ENCODE results near the gene MT1G. TPM values are rescaled to one million over a fixed set of nuclear protein-coding genes. Genes with fewer than 3 reads are reported as not detected.

Gene MT1G
- total RNA-seq, 2 experiments from 2014 or later = not detected

DNA sequence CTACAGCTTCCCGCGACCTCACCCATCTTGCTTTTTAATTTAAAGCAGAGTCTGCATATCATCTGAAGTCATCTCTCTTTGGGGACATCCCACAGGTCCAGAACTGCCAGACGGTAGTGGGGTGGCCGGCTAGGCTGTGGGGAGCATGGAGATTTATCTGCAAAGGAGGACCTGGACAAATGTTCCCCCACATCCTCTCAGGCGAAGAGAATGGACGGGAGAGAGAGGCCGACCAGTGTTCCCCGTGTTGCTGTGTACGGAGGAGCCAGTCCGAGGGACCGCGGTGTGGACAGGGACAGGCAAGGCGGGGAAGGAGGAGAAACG is 36.1 kb downstream of the MT1G start:
- TF ChIP-seq EZH2phosphoT487 (IDR thresholded peaks at IDR 0.05; ENCODE audit: borderline replicate concordance, low read depth, low read length) (no peak), CTCF (conservative IDR thresholded peaks at IDR 0.05; ENCODE audit: low read length) (no peak)
- no peak overlapping the region for H2AFZ ChIP-seq (ENCODE audit: low read length)
- no peak overlapping the region for H3K27ac ChIP-seq (ENCODE audit: low read depth, low read length, poor library complexity, severe bottlenecking)
- no peaks in the 10 kb centered on the region for H3K36me3 ChIP-seq (ENCODE audit: insufficient read depth, low read length)
- CTCF ChIA-PET (ENCODE audit: unreplicated experiment) = no interaction called here
- no TSS peak for BruUV-seq (replicated peaks)
- H3K4me3 ChIP-seq (ENCODE audit: low read depth, low read length, poor library complexity, severe bottlenecking) = no peak overlapping the region
- intact Hi-C loops (cut with micrococcal nuclease; ENCODE audit: unreplicated experiment) = no loop called here
- POLR2A ChIA-PET = interaction anchor here (0.6 kb wide), 1 partner anchor 510 kb away, joined by 3 read pairs; no protein-coding TSS in a partner anchor
- no peaks in the 10 kb centered on the region for H3K9me2 ChIP-seq (ENCODE audit: insufficient read depth, low read length)
- peaks cover 9% of the 10 kb centered on the region for H3K4me1 ChIP-seq (ENCODE audit: insufficient read depth, low read length, poor library complexity, severe bottlenecking)
- no peaks in the 10 kb centered on the region for H4K20me1 ChIP-seq (ENCODE audit: insufficient read depth, low read length)
- no peaks in the 10 kb centered on the region for H3K9me3 ChIP-seq (ENCODE audit: low read length)
- no peak for DNase-seq (ENCODE audit: low spot score)
- no peaks in the 10 kb centered on the region for H3K79me2 ChIP-seq (ENCODE audit: insufficient read depth, low read depth, low read length)
- H3K4me2 ChIP-seq (ENCODE audit: low read length) = no peak overlapping the region

DNA sequence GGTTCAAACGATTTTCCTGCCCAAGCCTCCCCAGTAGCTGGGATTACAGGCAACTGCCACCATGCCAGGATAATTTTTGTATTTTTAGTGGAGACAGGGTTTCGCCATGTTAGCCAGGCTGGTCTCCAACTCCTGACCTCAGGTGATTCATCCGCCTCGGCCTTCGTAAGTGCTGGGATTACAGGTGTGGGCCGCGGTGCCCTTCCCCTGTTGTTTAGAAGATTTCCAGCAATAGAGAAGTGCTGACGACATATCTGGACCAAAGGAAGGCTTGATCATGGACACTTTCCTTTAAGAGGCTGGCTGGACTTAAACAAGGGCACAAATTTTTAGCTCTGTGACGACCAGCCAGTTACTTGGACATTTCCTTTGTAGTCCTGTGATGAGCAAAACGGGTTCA is 36.7 kb downstream of the MT1G start:
- BruUV-seq (replicated peaks) = no TSS peak
- no peaks in the 10 kb centered on the region for H3K79me2 ChIP-seq (ENCODE audit: insufficient read depth, low read depth, low read length)
- H3K9me3 ChIP-seq (ENCODE audit: low read length) = no peaks in the 10 kb centered on the region
- no peak for DNase-seq (ENCODE audit: low spot score)
- no peaks in the 10 kb centered on the region for H4K20me1 ChIP-seq (ENCODE audit: insufficient read depth, low read length)
- TF ChIP-seq CTCF (conservative IDR thresholded peaks at IDR 0.05; ENCODE audit: low read length) (no peak), EZH2phosphoT487 (IDR thresholded peaks at IDR 0.05; ENCODE audit: borderline replicate concordance, low read depth, low read length) (no peak)
- no peaks in the 10 kb centered on the region for H3K36me3 ChIP-seq (ENCODE audit: insufficient read depth, low read length)
- H3K27ac ChIP-seq (ENCODE audit: low read depth, low read length, poor library complexity, severe bottlenecking) = no peak overlapping the region
- H3K4me3 ChIP-seq (ENCODE audit: low read depth, low read length, poor library complexity, severe bottlenecking) = no peak overlapping the region
- H3K4me2 ChIP-seq (ENCODE audit: low read length) = no peak overlapping the region
- H3K4me1 ChIP-seq (ENCODE audit: insufficient read depth, low read length, poor library complexity, severe bottlenecking) = peaks cover 9% of the 10 kb centered on the region
- no peaks in the 10 kb centered on the region for H3K9me2 ChIP-seq (ENCODE audit: insufficient read depth, low read length)
- intact Hi-C loops (cut with micrococcal nuclease; ENCODE audit: unreplicated experiment) = no loop called here
- POLR2A ChIA-PET = interaction anchor here (0.6 kb wide), 1 partner anchor 511 kb away, joined by 3 read pairs; no protein-coding TSS in a partner anchor
- H2AFZ ChIP-seq (ENCODE audit: low read length) = no peak overlapping the region
- CTCF ChIA-PET (ENCODE audit: unreplicated experiment) = no interaction called here

DNA sequence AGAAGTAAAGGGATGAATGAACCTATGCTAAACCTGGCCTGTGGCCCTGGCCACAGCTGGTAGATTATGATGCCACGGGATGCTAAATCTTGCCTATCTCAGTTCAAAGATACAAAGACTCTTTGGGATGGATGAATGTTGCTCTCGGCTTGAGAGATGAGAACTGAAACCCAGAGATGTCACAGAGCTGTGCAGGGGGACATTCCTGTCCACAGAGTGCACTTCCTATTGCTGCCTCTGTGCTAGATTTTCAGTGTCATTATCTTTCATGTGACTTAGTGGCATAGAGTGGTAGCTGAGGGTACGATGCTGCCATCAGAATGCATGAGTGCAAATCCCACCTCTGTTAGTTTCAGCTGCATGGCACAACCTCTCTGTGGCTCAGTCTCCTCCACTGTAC is 37.7 kb downstream of the MT1G start:
- Histone ChIP-seq H2AFZ (ENCODE audit: low read length) (no peak overlapping the region), H3K4me3 (ENCODE audit: low read depth, low read length, poor library complexity, severe bottlenecking) (no peak overlapping the region), H3K4me2 (ENCODE audit: low read length) (peak overlapping the region; percentile 13; the same call in 1 of the 2 replicates), H3K36me3 (ENCODE audit: insufficient read depth, low read length) (no peaks in the 10 kb centered on the region), H3K27ac (ENCODE audit: low read depth, low read length, poor library complexity, severe bottlenecking) (no peak overlapping the region), H4K20me1 (ENCODE audit: insufficient read depth, low read length) (no peaks in the 10 kb centered on the region), H3K9me3 (ENCODE audit: low read length) (no peaks in the 10 kb centered on the region), H3K4me1 (ENCODE audit: insufficient read depth, low read length, poor library complexity, severe bottlenecking) (peaks cover 9% of the 10 kb centered on the region), H3K9me2 (ENCODE audit: insufficient read depth, low read length) (no peaks in the 10 kb centered on the region), H3K79me2 (ENCODE audit: insufficient read depth, low read depth, low read length) (no peaks in the 10 kb centered on the region)
- BruUV-seq (replicated peaks) = no TSS peak
- ChIA-PET CTCF (ENCODE audit: unreplicated experiment) (interaction anchor here (0.9 kb wide), 1 partner anchor 25 kb away, joined by 5 read pairs; no protein-coding TSS in a partner anchor), POLR2A (interaction anchor here (0.9 kb wide), 1 partner anchor 18 kb away, joined by 5 read pairs; no protein-coding TSS in a partner anchor)
- DNase-seq (ENCODE audit: low spot score) = peak; percentile 66
- TF ChIP-seq CTCF (conservative IDR thresholded peaks at IDR 0.05; ENCODE audit: low read length) (peak; percentile 19; the same call in 1 of the 2 replicates), EZH2phosphoT487 (IDR thresholded peaks at IDR 0.05; ENCODE audit: borderline replicate concordance, low read depth, low read length) (no peak)
- intact Hi-C loops (cut with micrococcal nuclease; ENCODE audit: unreplicated experiment) = no loop called here
